Dedifferentiated amniotic fluid mesenchymal stem cell (primary cell): ENCODE results near the gene RASL11B.
"Not testable (repeated sequence)": the region's sequence is repeated elsewhere in the genome, so short reads cannot be mapped to it uniquely, and the experiment has no call there.

ENCODE experiments used
- DNase-seq: peaks from one replicate; pipeline ENCODE4 v3.0.0-alpha.2; 2016; ENCODE audit errors: extremely low spot score

RASL11B gene, protein sequence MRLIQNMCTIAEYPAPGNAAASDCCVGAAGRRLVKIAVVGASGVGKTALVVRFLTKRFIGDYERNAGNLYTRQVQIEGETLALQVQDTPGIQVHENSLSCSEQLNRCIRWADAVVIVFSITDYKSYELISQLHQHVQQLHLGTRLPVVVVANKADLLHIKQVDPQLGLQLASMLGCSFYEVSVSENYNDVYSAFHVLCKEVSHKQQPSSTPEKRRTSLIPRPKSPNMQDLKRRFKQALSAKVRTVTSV

DNA sequence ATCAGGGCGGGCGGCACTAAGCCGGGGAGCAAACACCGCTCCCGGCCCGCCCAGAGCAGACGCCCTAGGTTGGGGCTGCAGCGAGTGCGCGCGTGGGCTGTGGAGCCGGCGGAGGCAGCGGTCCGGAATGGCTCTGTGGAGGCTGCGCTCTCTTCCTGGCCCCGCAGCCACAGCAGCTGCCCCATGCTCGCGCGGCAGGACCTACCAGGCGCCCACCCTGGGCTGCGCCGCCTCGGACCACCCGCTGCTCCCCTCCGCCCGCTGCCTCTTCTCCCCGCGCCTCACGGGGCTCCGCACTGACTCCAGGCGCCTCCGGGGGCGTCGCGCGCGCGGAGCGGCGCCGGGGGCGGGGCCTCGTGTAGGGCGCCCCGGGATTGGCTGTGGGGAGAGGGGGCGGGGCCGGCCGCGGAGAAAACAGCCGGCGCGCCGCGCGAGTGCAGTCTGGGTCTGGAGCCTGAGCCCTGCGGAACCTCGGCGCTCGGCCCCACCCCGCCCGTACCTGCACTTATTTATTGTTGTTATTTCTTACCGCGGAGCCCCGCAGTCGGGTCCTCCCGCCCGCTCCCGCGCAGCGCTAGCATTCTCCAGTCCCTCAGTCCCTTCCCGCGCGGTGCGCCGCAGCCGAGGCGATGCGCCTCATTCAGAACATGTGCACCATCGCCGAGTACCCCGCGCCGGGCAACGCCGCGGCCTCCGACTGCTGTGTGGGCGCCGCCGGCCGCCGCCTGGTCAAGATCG is at the start of gene RASL11B:
TSS of gene RASL11B (plus strand) at position 439 of the 738 bp plus-strand sequence. CDS start at position 630, 191 bp downstream.
- DNase-seq: peak; percentile 35

DNA sequence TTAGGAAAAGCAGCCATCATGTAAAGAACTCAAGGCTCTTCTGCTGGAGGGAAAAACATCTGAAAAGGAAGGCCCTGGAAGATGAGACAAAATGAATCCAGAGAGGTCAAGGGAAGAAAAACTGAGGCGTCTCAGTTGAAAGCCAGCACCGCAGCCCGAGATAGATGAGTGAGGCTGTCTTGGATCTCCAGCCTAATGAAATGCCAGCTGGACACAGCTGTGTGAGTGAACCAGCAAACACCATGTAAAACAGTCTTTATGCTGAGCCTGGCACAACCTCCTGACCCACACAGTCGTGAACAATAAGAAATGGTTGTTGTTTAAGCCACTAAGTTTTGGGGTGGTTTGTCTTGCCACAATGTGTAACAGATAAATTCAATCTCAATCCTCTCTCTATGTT is 48.6 kb upstream of the RASL11B start:
- DNase-seq: no peak

DNA sequence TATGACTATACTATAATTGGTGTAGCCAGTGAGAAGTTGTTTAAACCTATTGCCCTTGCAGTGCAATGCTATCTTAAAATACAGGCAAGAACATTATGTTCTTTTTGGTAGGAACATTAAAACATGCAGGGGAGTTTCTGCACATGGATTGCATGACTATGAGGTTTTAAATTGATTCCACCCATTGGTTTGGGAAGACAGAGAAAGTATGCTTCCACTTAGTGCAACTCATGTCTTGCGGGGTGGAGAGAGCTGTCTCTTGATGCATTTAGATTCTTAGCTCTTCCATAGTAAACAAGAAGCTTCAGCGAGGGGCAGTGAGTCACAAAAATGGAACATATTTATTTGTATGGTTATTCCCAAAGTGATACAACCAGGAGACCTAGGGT is 39.5 kb upstream of the RASL11B start:
- DNase-seq: no peak

DNA sequence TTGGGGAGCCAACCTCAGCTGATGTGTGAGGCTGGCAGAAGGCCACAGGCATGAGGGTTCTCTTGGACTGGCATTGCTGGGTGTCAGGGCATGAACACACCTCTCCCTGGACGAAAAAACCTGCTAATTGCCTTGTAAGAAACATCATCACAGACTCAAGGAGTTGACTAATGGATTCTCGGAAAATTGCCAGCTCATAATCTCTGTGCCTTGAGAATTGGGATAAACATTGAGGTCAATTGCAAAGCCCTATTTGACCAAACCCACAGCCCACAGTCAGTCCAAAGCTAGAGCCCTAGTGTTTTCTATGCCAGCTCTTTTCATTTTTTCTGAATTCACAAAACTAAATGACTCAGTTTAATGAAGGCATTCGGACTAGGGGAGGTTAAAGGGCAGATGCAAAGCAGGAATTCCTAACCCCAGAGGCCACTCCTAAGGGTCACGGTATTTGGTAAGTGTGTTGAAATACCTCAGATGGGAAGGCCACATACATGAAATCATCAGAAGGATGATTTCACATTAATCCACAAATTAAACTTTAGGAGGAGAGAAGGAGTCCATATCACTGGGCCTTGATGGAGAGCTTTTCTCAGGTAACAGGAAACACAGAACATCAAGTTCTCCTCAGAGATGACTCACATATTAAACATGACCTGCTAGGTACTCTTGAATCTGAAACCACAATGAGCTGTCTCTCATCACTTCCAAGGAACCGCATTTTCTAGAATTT is 39.0 kb upstream of the RASL11B start:
- DNase-seq: no peak

DNA sequence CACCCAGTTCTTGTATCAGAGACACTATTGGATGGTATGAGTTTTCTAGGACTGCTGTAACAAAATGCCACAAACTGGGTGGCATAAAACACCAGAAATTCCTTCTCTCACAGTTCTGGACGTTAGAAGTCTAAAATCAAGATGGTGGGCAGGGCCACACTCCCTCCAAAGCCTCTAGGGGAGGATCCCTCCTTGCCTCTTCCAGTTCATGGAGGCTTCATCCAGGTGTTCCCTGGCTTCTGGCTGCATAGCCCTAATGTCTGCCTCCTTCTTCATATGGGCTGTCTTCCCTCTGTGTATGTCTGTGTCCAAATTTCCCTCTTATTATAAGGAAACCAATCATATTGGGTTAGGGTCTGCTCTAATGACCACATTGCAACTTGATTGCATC is 38.4 kb upstream of the RASL11B start:
- no peak for DNase-seq

DNA sequence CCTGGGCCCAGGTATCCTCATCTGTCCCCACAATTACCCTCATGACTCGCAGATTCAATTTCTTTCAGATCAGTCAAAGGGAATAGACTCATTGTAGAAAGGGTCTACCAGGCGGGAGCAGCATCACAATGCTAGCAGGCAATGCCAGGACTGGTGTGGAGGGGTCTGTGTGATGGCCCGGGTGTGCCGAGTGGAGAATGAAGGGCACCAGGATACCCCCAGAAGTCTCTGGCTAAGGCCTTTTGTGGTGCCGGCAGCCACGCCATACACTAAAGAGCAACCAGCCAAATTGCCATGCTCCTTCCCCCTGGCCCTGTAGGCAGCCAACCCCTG is 37.9 kb upstream of the RASL11B start:
- no peak for DNase-seq

DNA sequence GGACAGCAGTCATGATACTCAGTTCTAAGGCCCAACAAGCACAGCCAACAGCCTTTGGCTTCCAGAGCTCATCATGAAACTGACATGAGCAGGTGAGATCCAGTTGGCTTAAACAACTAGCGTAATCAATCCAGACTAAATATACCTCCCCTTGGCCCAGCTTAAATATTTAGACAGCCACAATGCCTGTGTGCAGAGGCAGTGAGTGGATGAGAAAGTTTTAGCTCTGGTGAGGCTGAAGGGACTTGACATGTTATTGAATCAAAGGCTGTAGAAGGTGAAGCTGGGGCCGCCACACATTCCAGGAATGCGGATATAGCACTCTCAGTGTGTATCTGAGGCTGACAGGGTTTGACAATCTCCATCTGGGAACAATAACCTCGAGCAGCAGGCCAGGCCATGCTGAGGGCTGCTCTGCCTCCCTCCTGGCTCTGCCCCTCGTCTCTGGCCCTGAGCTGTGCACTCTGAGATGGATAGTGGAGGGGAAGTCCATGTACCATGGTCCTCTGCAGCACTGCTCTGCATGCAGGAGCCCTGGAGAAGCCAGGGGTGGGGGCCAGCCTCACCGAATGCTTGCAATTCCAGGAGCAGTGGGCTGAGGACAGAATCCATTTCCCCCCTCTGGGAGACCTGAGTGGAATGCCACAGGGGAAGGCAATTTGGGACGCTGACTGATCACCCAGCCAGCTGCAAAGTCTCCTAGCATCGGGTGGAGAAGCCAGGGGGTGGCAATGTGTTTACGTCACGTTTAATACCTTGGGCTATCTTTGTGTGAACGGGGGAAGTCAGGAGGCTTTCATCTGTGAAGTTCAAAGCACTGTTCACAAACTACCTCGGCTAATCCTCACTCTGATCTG is 37.3 kb upstream of the RASL11B start:
- peak; percentile 20 for DNase-seq

DNA sequence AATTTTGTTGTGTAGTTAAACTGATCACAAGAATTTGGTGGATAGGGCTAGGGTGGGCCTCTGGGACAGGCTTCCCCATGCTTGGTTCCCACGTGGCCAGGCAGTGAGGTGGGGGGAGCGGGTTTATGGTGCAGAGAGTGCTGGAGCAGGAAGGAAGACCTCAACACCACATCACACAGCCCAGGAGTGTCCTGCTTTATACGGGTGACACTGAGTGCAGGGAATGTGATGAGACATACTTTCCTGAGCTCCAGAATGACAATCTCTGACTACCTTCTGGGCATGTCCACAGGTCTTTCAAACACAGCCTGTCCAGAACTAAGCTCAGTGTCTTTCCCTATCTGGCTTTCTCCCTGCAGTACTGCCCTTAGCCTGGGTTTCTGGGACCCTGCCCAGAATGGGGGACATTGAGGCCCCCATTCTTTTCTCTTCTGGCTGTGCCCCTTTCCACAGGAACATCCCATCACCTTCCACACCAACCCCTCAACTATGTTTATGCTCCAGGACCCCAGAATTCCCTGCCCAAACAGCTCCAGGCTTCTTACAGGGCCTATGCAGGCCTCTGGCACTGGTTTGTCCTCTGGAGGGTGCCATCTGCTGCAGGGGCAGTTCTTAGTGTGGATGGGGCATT is 36.5 kb upstream of the RASL11B start:
- no peak for DNase-seq

DNA sequence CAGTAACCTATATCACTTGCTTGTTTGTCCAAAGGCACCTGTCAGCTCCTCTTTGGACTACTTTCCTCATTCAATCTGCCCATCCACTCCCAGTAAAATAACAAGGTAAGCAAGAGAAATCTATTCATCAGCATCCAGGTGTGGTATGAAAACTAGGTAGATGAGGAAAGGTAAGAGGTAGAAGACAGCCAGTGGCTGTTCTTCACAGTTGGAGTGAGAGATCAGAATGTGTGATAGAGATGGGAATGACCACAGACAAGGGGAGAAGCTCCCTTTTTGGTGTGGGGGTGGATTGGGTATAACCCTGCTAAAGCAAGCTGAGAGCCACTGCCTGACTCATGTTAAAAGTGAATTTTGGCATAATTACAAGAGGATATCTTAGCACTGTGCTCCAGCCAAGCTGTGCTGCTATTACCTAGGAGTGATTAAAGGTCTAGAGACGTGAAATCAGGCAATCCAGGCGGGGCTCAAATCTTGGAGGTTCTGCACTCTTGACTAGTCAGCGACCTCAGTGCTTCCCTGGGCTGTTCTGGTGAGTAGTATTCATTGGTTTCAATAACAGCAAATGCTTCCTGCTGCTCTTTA is 28.1 kb upstream of the RASL11B start:
- DNase-seq: no peak

DNA sequence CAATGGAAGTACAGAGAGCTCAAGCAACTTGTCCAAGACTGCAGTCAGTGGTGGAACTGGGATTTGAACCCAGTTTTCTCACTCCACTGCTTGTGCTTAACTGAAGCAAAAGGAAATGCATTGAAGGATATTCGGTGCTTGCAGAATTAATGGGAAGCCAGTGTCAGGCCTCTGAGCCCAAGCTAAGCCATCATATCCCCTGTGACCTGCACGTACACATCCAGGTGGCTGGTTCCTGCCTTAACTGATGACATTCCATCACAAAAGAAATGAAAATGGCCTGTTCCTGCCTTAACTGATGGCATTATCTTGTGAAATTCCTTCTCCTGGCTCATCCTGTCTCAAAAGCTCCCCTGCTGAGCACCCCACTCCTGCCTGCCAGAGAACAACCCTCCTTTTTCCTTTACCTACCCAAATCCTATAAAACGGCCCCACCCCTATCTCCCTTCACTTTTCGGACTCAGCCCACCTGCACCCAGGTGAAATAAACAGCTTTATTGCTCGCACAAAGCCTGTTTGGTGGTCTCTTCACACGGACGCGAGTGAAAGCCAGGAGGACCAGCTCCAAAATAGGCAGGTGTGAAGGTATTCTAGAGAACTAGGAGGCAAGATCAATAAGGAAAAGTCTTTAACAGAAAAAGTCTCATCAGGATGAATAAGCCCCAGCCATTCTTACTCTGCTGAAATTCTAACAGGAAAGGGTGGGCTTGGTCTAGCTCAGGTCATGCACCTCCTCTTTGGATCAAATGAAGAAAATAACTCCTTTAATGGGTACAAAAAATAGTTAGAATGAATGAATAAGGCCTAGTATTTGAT is 27.3 kb upstream of the RASL11B start:
- DNase-seq: not testable (repeated sequence)

DNA sequence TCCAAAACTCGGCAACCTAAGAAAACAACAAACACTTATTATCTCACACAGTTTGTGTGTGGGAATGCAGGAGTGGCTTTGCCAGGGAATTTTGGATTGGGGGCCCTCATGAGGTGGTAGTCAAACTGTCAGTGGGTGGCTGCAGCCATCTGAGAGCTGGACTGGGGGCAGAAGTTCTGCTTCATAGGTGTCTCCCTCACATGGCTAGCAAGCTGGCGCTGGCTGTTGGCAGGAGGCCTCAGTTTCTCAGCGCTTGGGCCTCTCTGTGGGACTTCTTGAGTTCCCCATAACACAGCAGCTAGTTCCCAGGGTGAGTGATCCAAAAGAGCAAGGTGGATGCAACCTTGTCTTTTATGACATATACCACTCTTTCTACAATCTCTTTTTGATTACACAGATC is 26.0 kb upstream of the RASL11B start:
- DNase-seq: no peak

DNA sequence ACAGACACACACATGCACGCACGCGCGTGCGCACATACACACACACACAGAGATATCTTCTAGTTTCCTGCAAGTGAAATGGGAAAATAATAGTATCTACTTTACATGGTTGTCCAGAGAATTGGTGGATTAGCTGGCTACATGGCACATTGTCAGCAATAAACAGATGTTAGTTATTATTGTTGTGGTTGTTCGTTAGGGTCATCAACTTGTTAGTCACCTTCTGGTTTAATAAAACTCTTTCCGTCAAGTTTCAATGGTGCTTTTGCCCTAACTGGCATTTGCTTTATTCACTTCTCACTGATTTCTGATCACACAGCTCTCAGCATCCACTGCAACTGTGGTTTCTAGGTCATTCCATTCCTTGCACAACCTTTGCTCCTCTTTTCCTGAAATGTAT is 25.4 kb upstream of the RASL11B start:
- DNase-seq: no peak

DNA sequence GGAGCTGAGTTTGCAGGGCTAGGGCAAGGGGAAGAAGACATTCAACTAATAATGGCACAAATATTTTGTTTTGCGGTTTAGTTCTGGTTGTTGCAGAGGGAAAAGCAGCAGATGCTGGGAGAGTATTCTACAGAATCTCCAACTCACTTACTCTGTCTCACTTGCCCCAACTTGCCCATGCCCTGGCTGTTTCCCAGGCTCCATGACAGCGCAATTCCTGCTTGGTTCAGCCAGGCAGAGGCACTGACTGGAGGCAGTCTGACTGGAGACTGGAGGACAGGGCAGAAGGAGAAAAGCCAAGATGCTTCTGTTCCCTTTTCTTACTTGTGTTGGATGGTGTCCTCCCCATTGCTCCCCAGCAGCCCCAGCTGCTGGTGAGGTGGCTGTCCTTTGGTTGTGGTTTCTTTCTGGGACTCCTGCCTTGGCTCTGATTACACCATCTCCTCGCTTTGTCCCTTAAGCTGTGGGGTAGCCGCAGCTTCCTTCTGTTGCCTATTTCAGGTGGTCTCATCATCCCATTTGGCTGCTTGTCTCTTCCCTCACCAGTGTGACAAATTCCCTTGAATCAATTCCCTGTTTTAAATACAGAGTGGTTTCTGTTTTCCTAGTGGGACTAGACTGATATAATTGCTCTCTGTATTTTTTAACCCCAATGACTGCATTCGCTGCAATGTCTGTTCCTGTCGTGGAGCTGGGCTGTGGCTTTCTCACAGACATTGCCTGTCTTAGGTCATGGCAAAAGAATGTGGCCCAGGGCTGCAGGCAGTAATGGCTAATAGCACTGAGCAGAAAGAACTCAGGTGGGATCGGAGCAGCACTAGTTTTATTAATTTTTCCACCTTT is 24.2 kb upstream of the RASL11B start:
- peak; percentile 34 for DNase-seq

DNA sequence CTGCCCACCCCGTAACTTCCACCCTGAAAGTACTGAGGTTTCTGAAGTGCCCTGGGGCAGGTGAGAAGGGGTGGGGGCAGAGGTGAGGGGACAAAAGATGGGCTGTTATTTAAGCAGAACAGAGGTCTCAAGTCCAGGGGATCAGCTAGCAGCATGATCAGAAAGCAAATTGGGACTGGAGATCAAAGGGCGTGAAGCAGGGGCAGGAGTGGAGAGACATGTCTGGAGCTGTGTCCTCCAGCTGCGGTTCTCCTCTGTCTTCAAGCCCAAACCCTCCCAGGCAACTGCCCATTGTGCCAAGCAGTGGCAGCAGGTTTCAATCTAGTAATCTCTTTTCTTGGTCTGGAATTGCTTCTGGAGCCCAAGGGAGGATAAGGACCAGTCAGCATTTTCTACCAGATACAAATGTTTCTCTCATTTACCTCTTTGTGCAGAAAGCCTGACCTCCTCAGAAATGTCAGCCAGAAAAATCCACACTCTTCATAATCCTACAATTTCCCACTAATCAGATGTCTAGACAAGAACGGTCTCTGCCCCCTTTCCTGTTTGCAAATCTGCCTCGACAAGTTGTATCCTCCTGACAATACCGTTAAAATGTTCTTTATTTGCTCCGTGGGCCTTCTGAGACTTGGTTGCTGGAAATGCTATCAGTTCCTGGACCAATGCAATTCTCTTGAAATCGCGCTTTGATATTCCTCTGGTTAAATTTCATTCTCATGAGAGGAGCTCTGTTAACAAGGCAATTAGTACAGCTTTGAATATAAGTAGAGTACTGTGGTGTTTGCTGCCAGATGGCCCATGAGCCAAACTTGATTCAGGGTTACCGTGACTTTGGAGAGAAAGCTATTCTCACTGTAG is 23.2 kb upstream of the RASL11B start:
- no peak for DNase-seq

DNA sequence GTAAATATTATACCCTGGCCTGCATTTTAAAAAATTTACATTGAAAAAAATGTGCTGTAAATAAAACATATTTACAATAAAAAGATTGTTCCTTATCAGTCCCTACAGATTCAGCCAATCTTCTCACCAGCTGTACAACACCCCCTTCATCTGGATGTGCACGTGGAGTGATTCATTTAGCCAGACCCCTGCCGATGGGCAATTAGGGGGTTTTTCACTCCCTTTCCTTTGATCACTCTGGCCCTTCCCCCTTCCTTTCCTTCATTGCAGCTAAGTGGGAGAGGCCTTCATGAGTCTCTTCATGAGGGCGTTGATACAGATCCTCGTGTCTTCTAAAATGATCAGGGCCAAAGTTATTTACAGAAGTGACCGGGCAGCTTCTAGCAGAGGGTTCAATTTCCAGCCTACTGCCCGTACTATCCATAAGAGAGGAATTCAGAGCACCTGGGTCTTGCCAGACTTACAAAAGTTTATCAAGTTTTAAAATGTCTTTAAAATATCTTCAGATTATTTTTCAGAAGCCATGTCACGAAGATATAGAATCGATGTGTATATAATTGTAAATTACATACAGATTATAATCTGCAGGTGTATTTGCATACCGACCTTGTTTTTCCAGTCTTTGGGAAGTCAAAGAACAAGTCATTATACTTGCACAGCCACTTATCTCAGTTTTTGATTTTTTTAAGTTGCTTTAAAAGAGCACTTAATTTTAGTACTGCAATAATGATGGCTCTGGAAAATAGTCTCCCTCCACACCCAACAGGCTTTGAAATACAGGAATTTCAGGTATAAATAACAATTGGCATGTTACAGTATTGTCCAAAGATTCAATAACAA is 21.4 kb upstream of the RASL11B start:
- no peak for DNase-seq

DNA sequence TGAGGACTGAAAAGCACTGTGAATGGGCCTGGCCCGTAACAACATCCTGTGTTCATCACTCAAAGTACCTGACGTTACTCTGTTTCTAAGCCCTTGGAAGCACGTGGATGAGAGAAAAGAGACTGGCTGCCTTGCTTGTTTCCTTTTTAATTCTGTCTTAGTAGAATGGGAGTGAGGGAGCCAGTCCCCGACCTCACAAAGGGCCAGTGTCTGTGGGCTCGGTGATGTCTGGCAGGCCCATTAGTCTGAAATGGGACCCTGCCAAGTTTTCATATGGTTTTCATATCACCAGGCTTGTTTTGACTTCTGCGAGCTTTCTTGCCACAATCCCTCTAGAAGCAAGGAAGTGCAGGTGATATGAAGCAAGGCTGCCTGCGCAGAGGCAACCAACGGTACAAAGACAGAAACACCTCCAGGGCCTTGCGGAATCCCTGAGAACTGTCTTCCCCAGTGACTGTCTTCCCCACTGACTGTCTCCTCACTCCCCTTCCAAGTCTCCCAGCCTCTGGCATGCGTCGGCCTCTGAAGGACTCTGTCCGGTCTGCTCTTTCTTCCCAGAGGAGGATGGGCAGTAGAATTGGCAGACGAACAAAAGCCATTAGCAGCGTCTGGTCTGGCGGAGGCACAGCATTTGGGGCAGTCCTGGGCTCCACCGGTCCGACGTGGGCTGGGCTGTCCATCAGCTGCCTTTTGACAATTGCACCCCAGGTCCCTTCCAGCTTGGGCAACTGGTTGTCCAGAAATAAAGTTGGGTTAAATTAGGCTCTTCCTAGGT is 20.2 kb upstream of the RASL11B start:
- DNase-seq: no peak

DNA sequence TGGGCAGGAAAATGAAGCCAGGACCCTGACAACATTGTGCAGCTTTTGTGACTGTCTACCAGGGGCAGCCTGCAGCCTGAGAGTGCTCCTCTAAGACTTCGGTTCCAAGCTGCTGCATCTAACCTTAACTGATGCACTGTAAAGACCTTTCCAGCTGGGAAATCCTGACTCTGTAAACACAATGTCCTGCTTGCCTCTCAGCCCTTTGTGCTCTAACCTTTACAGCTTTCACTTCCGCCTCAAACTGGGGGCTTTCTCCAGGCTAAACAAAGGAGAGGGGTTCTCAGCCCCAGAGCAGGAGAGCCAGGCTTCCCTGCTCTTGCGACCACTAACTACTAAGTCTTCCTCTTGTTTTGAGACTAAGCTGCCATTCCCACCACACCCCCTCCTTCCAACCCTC is 19.3 kb upstream of the RASL11B start:
- no peak for DNase-seq
